HG03432 (cell line): Measurements from ENCODE around the gene CMTM4.

Experiments used
- ATAC-seq: cut with Tn5 transposase; IDR thresholded peaks from one replicate; pipeline ENCODE4 v1.9.1; 2021; ENCODE audit warnings: mild to moderate bottlenecking, moderate library complexity; ENCODE audit not compliant: unreplicated experiment

Gene CMTM4

DNA sequence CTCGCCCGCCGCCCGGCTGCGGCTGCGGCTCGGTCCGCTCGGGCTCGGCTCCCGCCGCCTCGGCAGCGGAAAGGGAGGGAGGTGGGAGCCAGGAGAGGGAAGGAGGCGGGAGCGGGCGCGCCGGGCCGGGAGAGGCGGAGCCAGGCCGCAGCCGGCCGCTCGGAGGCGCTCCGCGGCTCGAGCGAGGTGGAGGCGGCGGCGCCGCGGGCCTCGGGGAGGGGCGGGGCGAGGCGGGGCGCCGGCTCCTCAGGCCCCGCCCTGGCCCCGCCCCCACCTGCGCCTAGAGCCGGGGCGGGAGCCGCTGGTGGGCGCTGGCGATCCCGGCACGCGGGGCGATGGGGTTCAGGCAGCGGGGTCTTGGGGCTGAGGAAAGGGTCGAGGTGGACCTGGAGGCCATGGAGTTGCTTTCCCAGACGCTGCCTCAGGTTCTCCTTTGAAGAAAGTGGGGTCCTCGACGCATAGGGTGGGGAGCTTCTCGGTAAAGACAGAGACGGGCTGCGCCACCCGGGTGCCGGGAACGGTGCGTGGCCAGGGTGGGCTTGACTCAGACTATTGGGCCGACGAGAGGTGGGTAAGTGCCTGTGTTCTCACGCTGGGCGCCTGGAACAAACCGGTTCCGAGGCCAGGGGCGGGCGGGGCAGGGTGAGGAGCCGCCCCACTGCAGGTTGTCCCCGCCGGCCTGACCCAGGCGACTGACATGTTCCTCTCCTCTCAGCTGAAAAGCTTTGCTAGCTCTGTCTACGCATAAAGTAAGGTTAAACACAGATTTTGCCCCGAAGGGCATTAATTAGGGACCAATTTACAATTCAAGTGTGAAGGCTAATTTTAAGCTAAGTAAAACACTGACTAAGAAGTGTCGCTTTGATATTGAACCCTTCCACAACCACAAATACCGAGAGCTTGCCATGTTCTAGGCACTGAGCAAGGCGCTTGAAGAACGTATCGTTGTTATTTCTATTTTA is at the start of gene CMTM4:
TSS of gene CMTM4 (minus strand) at position 75 of the 962 bp plus-strand sequence. CDS start 218 bp downstream, outside the sequence.
- ATAC-seq: peak; percentile 95

DNA sequence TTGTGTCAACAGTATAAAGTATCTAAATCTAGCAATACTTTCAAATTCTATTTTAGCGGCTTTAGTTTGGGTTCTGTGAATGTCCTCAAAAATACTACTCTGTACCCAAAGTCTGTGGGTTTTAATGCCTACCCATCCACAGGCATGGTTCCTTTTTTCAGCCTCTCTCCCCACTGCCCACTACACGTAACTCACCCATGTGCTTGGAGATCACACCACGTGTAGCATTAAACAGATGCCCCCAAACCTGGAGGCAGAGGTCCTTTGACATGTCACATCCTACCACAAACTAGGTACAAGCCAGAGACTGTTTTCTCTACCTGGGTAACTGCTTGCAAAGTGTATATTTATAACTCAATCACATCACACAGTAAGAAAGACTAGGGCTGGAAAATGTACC is 49.5 kb upstream of the CMTM4 start:
- no peak for ATAC-seq

DNA sequence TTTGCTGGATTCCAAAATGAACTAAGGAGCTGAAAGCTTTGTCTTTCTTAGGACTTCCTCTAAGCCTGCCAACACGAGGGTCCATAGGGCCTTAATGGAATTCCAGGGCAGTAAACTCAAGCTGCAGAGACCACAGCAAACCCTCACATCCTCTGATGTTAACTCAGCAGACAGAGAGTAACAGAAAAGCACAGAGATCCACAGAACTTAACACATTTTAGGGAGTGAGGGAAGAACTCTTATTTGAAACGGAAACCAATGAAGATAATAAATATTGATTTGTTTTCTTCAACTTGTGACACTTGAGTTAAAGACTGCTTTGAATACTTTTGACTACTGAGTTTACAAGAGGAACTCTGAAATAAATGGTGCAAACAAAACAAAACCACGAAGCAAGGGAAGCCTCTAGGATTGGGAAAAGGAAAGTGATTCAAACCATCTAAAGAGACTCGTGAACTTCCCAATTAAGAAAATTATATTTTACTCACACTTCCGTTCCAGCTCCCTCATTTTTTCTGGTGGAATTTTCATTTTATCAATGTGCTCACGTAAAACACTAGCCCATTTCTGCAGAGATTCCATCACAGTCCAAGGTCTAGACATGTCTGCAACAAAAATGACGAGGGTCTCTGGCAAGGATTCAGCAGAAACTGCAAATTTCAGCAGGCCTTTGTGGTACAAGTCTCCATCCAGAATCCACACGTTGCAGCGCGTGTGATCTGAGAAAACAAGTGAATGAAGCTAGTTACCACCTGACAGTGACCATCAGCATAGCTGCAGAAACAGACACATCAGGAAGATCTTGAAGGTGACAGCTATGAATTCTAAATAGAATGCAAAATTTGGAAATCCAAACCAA is 45.6 kb upstream of the CMTM4 start:
- ATAC-seq: no peak

DNA sequence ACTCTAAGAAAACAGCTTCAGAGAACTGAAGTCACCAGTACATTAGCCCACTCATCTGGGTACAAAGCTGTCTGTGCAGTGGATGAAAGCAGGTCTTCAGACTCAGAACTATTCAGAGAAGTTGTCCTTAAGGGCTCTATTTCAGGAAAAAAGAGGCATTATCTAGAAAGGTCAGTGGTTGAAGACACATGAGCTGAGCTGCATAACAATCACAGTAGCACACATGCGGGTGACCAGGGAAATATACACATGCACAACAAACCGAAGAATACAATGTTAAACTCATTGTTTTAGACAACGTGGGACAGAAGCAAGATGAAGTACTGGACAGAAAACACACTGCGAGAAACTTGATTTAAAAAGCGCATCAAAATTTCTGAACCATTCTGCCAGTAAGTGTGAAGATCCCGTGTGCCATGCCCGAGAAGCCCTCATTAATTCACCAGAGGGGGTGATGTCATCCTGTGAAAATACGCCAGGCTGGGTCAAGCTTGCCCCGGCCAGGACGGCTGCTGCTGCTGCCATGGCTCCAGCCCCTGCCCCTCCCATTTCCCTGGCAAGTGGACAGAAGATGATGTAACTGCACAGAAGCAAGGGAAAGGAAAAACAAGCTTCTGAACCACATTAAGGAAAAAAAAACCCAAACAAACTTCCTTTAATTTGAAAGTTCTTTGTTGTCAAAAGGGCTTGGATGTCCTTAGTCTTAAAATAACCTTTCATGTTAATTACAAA is 44.8 kb upstream of the CMTM4 start:
- ATAC-seq: no peak

DNA sequence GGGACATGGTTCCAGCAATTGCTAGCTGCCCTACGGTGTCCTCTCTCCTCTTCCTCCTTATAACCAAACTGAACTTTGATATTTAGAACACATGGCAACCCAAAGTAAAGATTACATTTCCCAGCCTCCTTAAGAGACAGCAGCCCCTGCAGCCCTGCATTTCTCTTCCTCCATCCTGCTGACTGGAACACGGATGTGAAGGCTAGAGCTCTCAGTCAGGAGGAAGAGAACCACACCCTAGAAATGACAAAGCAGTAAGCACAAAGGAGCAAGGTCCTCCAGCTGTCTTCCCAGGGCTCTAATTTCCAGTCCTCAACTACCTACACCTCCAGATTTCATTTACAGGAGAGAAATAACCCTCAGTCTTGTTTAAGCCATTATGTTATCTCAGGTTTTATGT is 44.0 kb upstream of the CMTM4 start:
- no peak for ATAC-seq

DNA sequence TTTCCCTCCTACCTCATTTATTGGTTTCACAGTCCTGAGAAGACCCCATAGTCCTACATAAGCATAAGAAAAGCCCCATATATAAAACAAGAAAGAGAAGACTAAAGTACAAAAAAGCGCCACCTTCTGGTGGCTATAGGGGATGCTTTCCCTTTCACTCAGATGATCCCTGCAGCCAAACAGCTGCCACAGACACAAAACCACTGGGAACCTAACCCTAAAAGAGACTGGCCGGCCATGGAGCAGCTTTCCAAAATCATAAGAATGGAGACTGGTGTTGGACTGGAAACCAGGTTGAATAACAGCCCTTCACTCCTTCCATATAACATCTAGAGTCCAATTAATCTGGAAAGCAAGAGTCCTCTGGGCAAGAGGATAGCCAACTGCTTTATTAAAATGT is 43.5 kb upstream of the CMTM4 start:
- ATAC-seq: no peak

DNA sequence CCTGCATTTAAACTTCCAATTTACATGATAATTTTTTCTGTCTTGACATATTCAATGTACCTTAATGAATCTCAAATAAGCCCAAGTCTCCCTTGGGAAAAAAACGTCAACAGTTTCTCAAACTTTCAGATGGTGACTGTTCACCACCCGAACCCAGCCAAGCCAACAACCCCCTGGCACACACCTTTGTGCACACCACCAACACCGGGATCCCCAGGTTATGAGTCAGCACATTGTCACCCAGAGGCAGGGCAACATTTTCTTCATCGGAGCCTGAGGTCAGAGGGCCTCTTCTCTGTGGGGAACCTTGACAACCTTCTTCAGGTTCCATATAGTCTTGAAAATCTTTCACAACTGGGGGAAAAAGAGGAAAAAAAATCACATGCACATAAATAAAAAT is 39.3 kb upstream of the CMTM4 start:
- no peak for ATAC-seq

DNA sequence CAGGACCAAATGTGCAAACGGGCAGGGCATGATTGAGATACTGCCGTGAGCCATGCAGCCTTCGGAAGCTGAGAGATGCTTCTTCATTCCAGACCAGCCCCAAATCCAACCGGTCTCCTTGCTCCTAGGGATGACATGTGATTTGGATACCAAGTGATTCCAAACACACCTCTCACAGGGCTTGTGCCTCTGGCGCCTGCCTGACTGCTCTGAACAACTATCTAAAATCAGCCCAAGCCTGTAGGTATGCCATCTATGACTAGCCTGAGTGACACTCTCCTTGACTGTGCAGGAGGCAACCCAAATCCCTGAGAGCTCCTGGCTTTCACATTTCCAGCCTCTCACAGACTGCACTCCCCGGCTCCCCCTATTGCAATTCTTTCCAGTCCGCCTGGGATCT is 34.6 kb upstream of the CMTM4 start:
- no peak for ATAC-seq

DNA sequence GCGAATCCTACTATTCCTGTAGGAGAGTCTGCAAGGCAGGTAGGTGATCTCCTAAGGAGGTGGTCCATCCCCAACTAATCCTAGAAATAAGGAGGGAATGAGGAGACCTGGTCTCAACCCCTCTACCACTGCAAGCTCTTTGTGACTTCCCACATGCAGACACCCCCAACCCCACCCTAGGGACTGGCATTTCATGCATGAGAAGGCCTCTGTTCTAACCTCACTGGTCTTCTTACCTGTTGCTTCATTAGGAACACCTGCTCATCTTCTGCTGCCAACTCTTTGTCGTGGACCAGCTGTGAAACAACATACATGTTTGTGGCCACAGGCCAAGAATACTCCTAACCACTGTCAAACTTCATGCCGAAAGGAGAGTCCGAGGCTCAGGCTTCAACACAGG is 32.3 kb upstream of the CMTM4 start:
- no peak for ATAC-seq

DNA sequence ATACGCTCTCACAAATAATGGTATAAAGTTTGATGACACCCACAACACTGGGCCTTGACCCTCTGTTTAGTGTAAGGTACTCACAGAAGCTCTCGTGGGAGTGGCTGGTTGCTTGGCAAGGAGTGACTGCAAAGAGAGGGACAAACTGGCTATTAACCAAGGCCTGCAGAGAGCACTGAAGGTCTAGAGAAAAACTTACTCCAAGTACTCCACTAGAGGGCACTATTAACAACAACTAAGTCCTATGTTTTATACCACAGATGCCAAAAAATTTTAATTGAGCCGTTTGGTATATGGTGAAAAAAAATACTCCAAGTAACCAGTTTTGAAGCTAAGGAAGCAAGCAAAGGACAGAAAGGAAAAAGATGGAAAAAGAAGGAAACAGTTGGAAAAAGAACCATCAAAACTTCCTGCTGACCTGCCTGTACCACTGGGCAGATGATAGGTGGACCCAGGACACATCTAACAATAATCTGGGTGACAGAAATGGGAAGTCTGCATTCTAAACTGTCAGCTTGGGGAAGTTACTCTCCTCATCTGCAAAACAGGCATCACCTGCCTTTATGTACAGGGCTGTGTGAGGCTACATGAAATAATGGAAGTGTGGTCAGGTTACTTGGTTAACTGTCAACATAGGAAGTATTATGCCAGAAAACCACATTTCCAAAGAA is 31.7 kb upstream of the CMTM4 start:
- ATAC-seq: peak; percentile 51

DNA sequence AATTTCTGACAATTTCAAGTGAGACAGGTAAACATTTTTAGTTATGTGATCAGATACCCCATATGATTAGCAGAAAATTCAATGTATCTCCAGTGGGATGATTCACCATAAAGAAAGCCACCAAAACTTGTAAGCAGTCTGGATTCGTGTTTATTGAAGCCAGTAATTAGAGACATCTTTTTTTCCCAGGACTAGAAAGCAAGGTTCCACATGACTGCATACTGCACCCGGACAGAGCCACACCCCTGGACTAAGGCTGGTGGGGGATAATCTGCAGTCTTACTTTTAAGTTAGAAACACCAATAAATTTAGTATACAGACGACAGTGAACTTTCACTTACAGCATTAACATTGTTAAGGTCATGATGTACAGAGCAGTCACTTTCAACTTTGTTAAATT is 24.2 kb upstream of the CMTM4 start:
- no peak for ATAC-seq

DNA sequence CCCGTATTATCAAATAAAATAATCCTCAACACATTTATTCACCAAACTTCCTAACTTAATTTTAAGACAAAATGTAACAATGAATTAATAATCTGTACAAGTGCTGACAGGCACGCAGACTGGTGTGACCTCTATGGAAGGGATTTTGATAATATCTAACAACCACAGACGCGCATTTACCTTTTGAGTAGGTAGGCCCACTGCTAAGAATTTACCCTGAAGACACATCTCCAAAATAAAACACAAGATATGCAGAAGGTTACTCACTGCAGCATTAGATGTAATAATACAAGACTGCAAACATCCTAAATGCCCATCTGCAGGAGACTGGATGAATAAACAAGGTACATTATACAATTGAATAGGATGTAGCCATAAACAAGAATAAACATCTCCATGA is 22.7 kb upstream of the CMTM4 start:
- no peak for ATAC-seq

DNA sequence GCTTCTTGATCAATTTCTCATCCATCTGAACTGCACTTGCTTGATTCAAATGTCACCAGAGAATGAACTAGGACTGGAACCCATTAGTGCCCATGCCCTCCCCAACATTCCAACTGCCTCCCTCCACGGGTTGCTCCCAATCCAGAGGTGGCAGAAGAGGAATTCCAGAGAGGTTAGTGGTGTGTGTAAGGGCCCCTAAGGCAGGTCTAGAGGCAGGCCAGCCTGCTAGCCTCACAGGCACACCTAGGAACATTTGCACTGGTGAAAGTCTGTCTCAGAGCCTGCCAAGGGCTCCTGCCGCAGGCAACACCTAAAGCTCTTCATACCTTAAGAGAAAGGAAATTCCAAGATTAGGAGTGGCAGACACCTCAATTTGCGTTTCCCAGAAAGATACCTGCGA is 21.2 kb upstream of the CMTM4 start:
- ATAC-seq: no peak

DNA sequence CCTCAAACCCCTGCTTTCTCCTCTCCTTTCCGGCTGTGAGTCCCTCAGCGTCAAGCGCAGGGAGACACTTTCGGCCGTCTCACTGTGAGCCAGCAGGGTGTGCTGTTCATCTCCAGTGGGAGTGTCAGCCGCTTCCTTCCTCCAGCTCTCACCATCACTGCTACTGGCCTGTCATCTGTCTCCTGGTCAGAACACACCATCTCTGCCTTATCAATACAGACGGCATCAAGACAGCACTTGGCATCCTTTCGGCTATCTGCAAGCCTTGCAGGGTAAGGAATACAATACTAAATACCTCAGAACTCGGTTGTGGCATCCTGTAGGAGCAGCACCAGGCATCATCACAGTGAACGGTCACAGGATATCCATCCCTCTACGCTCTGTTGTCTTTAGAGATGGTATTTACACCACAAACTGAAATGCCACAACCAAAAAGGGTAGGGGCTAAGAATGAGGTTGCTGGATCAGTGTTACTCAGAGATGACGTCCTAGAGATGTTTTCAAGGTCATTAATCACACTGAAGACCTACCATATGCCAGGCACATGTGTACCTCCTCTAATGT is 20.7 kb upstream of the CMTM4 start:
- ATAC-seq: no peak

DNA sequence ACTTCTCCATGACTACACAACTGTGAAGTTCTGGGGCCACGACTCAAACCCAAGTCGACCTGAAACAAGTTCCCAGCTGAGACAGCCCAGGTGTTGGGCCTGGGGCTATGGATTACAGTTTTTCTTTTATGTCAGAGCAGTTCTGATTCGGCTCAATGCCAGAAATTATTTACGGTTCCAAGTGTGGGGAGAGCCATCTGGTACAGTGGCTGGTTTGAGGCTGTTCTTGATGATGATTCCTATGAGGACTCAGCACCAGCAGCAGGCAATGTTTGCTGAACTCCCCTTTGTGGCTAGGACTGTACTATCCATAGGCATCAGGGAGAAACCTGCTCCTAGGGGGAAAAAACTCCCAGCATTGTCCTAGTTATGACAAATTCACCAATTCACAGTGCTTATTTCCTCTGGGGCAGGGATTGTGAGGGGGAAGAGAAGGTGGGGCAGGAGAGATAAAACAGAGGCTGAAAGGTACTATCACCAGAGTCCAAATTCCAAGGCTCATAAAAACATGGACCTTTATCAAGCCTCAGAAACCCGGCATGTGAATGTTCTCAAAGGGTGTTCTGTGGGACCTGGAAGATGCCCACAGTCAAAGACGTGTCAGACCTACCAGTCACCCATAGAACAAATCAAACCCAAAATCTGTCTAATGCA is 18.2 kb upstream of the CMTM4 start:
- ATAC-seq: no peak

DNA sequence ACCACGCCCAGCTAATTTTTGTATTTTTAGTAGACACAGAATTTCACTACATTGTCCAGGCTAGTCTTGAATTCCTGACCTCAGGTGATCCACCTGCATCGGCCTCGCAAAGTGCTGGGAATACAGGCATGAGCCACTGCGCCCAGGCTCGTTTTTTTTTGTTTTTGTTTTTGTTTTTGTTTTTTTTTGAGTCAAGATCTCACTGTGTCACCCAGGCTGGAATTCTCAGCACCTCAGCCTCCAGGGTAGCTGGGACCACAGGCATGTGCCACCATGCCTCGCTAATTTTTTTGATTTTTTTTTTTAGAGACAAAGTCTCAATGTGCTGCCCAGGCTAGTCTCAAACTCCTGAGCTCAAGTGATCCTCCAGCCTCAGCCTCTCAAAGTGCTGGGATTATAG is 17.5 kb upstream of the CMTM4 start:
- no peak for ATAC-seq

DNA sequence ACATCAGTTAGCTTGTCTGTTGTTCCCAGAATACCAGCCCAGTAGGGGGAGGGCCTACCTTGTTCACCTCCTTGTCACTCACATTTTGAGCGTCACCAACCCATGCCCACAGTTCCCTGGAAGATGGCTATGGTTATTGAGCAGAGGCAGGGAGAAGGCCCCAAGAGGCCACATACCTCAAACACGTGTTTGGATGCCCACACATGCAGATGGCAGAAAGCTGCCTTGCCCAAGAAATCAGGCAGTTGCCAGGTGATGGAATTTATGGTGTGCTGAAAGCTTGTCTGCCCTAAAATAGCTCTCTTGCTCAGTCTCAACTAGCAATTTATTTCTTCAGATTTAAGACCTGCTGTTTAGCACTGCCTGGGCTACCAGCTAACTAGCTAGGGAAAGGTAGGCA is 16.5 kb upstream of the CMTM4 start:
- no peak for ATAC-seq

DNA sequence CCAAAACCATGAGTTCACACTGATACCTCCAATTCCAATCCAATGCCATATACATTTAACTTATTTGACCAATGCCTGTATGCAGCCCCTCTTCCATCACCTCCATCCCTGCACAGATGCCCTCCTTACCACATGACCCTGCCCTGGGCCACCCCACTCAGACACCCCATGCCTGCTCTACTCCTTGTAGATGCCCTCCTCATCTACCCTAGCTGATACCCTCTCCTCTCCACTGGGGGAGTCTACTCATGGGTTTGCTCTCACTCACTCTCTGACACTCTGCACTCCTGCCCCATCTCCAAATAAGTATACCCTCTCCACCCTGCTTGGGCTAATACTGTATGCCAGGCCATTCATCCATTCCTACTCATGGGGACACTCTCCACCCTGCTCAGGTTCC is 16.0 kb upstream of the CMTM4 start:
- ATAC-seq: no peak

DNA sequence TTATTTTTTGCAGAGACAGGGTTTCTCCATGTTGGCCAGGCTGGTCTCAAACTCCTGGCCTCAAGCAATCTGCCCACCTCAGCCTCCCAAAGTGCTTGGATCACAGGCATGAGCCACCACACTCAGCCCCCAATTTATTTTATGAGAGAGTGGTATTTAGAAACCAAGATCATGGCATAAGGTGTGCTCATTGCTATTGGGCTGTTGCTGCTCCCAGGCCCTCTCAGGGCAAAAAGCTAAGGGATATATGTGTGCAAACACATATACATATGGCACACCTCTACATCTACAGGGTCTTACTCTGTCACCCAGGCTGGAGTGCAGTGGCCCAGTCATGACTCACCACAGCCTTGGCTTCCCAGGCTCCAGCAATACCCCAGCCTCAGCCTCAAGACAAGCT is 15.0 kb upstream of the CMTM4 start:
- no peak for ATAC-seq

DNA sequence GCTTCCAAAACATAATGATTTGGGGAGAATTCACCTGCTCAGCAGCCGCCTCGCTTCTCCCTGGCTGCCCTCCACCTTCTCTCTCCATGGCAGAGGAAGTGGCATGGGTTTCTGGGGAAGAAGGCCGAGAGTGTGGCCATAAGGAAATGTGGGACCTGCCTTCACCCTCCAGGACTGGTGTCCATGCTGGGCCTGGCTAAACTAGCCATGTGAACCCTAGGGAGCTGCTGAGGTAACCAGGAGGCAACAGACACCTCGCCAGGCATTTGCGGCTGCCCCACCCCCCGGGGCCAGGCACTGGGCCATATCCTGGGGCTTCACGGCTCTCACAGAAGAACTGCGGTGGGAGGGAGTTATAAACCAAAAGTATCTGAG is 9.9 kb upstream of the CMTM4 start:
- ATAC-seq: no peak
